ENCODE data around the gene HSPB7.
"Not testable (repeated sequence)": the region's sequence is repeated elsewhere in the genome, so short reads cannot be mapped to it uniquely, and the experiment has no call there.

GRCh38 chr1:16061989-16062686 is 44.3 kb upstream of the HSPB7 start:
- not testable (repeated sequence) for TF ChIP-seq CTCF (optimal IDR thresholded peaks at IDR 0.05 in 1 of 3, IDR thresholded peaks at IDR 0.05 in 1 of 3, conservative IDR thresholded peaks at IDR 0.05 in 1 of 3; ENCODE audit: extremely low read depth in 1 of 3, insufficient read depth in 2 of 3, low read length in 3 of 3); EZH2 (IDR thresholded peaks at IDR 0.05; ENCODE audit: low read length)
